Activated CD4-positive, alpha-beta T cell treated with anti-CD3 and anti-CD28 coated beads, Interleukin-2, amount 10 ng/mL, durations not matched to agents 24 days and 14 days (primary cell): ENCODE data around the gene COX15. TPM values are rescaled to one million over a fixed set of nuclear protein-coding genes. Genes with fewer than 3 reads are reported as not detected.
A peak's percentile ranks its signal among the peaks of the same experiment; 100 is the strongest.

ENCODE experiments used
- DNase-seq: peaks from one replicate; pipeline ENCODE4 v3.0.0; 2022
- H3K27ac Mint-ChIP-seq: one replicate; pipeline ENCODE4 v1.8.0; 2022; ENCODE audit warnings: mild to moderate bottlenecking, mixed read lengths
- H3K27me3 Mint-ChIP-seq: one replicate; pipeline ENCODE4 v1.8.0; 2022; ENCODE audit warnings: mixed read lengths
- H3K36me3 Mint-ChIP-seq: one replicate; pipeline ENCODE4 v1.8.0; 2022; ENCODE audit warnings: low read depth, mild to moderate bottlenecking, mixed read lengths
- H3K4me1 Mint-ChIP-seq: one replicate; pipeline ENCODE4 v1.8.0; 2021; ENCODE audit warnings: mixed read lengths
- H3K4me3 Mint-ChIP-seq: one replicate; pipeline ENCODE4 v1.8.0; 2022; ENCODE audit warnings: mild to moderate bottlenecking, moderate library complexity, mixed read lengths
- H3K9me3 Mint-ChIP-seq: one replicate; pipeline ENCODE4 v1.8.0; 2021; ENCODE audit warnings: mixed read lengths
- intact Hi-C: fragments of 100-400 bp; cut with micrococcal nuclease; formaldehyde crosslinking; loops from one replicate; pipeline ENCODE4 v1.15.1; 2023
- total RNA-seq: library from RNA; stranded (reverse); gene quantifications from 2 replicates; pipeline ENCODE4 v1.2.3, GENCODE V29; 2022

COX15 gene
- total RNA-seq, 1 donor from 2014 or later: 41.1 TPM

GRCh38 chr10:99720387-99720786 is 11.5 kb downstream of the COX15 start:
- Mint-ChIP-seq H3K4me1 (no peaks in the 10 kb centered on the region), H3K36me3 (peaks cover 57% of the 10 kb centered on the region), H3K27ac (no peak overlapping the region), H3K9me3 (no peaks in the 10 kb centered on the region), H3K4me3 (no peak overlapping the region), H3K27me3 (no peaks in the 10 kb centered on the region)
- no peak for DNase-seq
- intact Hi-C loops: no loop called here

GRCh38 chr10:99714446-99714845 is 17.5 kb downstream of the COX15 start:
- Mint-ChIP-seq H3K36me3 (peaks cover 45% of the 10 kb centered on the region), H3K27ac (no peak overlapping the region), H3K9me3 (no peaks in the 10 kb centered on the region), H3K4me3 (no peak overlapping the region), H3K4me1 (peaks cover 6% of the 10 kb centered on the region), H3K27me3 (no peaks in the 10 kb centered on the region)
- intact Hi-C loops: loop anchor here (5.0 kb wide), 1 partner anchor 42 kb away; no protein-coding TSS in a partner anchor
- DNase-seq: no peak

- Mint-ChIP-seq H3K27me3 (no peaks in the 10 kb centered on the region), H3K27ac (no peak overlapping the region), H3K9me3 (no peaks in the 10 kb centered on the region), H3K4me1 (peaks cover 6% of the 10 kb centered on the region), H3K4me3 (no peak overlapping the region), H3K36me3 (peaks cover 31% of the 10 kb centered on the region)
- peak; percentile 81 for DNase-seq
- intact Hi-C loops: loop anchor here (1.0 to 5.0 kb wide), 6 partner anchors 39 to 319 kb away; partner anchors contain the start of gene SLC25A28
Measured at GRCh38 chr10:99711129-99711719, 20.7 kb downstream of the COX15 start.

GRCh38 chr10:99709480-99710229 is 22.3 kb downstream of the COX15 start:
- Mint-ChIP-seq H3K36me3 (peaks cover 22% of the 10 kb centered on the region), H3K27me3 (no peaks in the 10 kb centered on the region), H3K27ac (peak overlapping the region; percentile 63), H3K9me3 (no peaks in the 10 kb centered on the region), H3K4me3 (no peak overlapping the region), H3K4me1 (peaks cover 6% of the 10 kb centered on the region)
- no peak for DNase-seq
- intact Hi-C loops: loop anchor here (2.0 to 5.0 kb wide), 3 partner anchors 37 to 89 kb away; partner anchors contain the start of gene SLC25A28

GRCh38 chr10:99708428-99709012 is 23.4 kb downstream of the COX15 start:
- H3K4me3 Mint-ChIP-seq: no peak overlapping the region
- H3K27ac Mint-ChIP-seq: no peak overlapping the region
- peaks cover 6% of the 10 kb centered on the region for H3K4me1 Mint-ChIP-seq
- H3K9me3 Mint-ChIP-seq: no peaks in the 10 kb centered on the region
- H3K36me3 Mint-ChIP-seq: peaks cover 22% of the 10 kb centered on the region
- H3K27me3 Mint-ChIP-seq: no peaks in the 10 kb centered on the region
- intact Hi-C loops: no loop called here
- no peak for DNase-seq

GRCh38 chr10:99700649-99701048 is 31.3 kb downstream of the COX15 start:
- no peaks in the 10 kb centered on the region for H3K9me3 Mint-ChIP-seq
- H3K4me1 Mint-ChIP-seq: no peaks in the 10 kb centered on the region

GRCh38 chr10:99698504-99699080 is 33.3 kb downstream of the COX15 start:
- intact Hi-C loops: no loop called here
- no peaks in the 10 kb centered on the region for H3K9me3 Mint-ChIP-seq
- no peak overlapping the region for H3K4me3 Mint-ChIP-seq
- no peaks in the 10 kb centered on the region for H3K27me3 Mint-ChIP-seq
- no peak for DNase-seq
- no peak overlapping the region for H3K27ac Mint-ChIP-seq
- H3K4me1 Mint-ChIP-seq: no peaks in the 10 kb centered on the region
- peaks cover 32% of the 10 kb centered on the region for H3K36me3 Mint-ChIP-seq

More at GRCh38 chr10:99700649-99701048, 31.3 kb downstream of the COX15 start:
- Mint-ChIP-seq H3K4me3 (no peak overlapping the region), H3K36me3 (peaks cover 39% of the 10 kb centered on the region), H3K27ac (no peak overlapping the region), H3K27me3 (no peaks in the 10 kb centered on the region)
- DNase-seq: no peak
- intact Hi-C loops: no loop called here

- Mint-ChIP-seq H3K4me3 (no peak overlapping the region), H3K36me3 (peaks cover 26% of the 10 kb centered on the region), H3K27me3 (no peaks in the 10 kb centered on the region), H3K9me3 (no peaks in the 10 kb centered on the region), H3K27ac (no peak overlapping the region), H3K4me1 (no peaks in the 10 kb centered on the region)
- DNase-seq: no peak
- intact Hi-C loops: no loop called here
Measured at GRCh38 chr10:99695761-99696160, 36.2 kb downstream of the COX15 start.

GRCh38 chr10:99693933-99694583 is 37.9 kb downstream of the COX15 start:
- no peaks in the 10 kb centered on the region for H3K4me1 Mint-ChIP-seq
- H3K4me3 Mint-ChIP-seq: no peak overlapping the region
- peaks cover 21% of the 10 kb centered on the region for H3K36me3 Mint-ChIP-seq
- intact Hi-C loops: no loop called here
- no peaks in the 10 kb centered on the region for H3K27me3 Mint-ChIP-seq
- H3K27ac Mint-ChIP-seq: no peak overlapping the region
- no peaks in the 10 kb centered on the region for H3K9me3 Mint-ChIP-seq
- DNase-seq: no peak

- H3K9me3 Mint-ChIP-seq: no peaks in the 10 kb centered on the region
- intact Hi-C loops: no loop called here
- H3K4me3 Mint-ChIP-seq: no peak overlapping the region
- DNase-seq: no peak
- peaks cover 6% of the 10 kb centered on the region for H3K4me1 Mint-ChIP-seq
- peaks cover 10% of the 10 kb centered on the region for H3K36me3 Mint-ChIP-seq
- H3K27ac Mint-ChIP-seq: no peak overlapping the region
- no peaks in the 10 kb centered on the region for H3K27me3 Mint-ChIP-seq
Measured at GRCh38 chr10:99689461-99689860, 42.5 kb downstream of the COX15 start.

GRCh38 chr10:99685597-99685967 is 46.3 kb downstream of the COX15 start:
- Mint-ChIP-seq H3K36me3 (peaks cover 7% of the 10 kb centered on the region), H3K27ac (no peak overlapping the region), H3K4me1 (peaks cover 6% of the 10 kb centered on the region), H3K9me3 (no peaks in the 10 kb centered on the region), H3K27me3 (no peaks in the 10 kb centered on the region), H3K4me3 (no peak overlapping the region)
- intact Hi-C loops: no loop called here
- no peak for DNase-seq

- Mint-ChIP-seq H3K36me3 (peaks cover 5% of the 10 kb centered on the region), H3K4me3 (no peak overlapping the region), H3K4me1 (peaks cover 6% of the 10 kb centered on the region), H3K27me3 (no peaks in the 10 kb centered on the region), H3K9me3 (no peaks in the 10 kb centered on the region), H3K27ac (no peak overlapping the region)
- intact Hi-C loops: no loop called here
- no peak for DNase-seq
Measured at GRCh38 chr10:99682752-99683151, 49.2 kb downstream of the COX15 start.
